WERI-Rb-1 (cell line): Measurements from ENCODE around the gene SPATA13.
"Not testable (repeated sequence)": the region's sequence is repeated elsewhere in the genome, so short reads cannot be mapped to it uniquely, and the experiment has no call there.

Experiments
- DNase-seq: peaks from one replicate; pipeline ENCODE4 v3.0.0-alpha.2; 2020
- H3K27ac ChIP-seq: fragments of 250-450 bp; sonication (Bioruptor Pico); 2 replicates; pipeline ENCODE4 v1.5.1; 2020; ENCODE audit warnings: mild to moderate bottlenecking, moderate library complexity
- H3K27me3 ChIP-seq: fragments of 250-450 bp; sonication (Bioruptor Pico); 2 replicates; pipeline ENCODE4 v1.5.1; 2021; ENCODE audit warnings: mild to moderate bottlenecking, low read depth, moderate library complexity; ENCODE audit not compliant: insufficient read depth, severe bottlenecking
- H3K36me3 ChIP-seq: fragments of 250-450 bp; sonication (Bioruptor Pico); 2 replicates; pipeline ENCODE4 v1.5.1; 2020; ENCODE audit warnings: mild to moderate bottlenecking, moderate library complexity
- H3K4me3 ChIP-seq: 2 replicates; pipeline ENCODE4 v1.5.1; 2011; ENCODE audit warnings: low read depth, mild to moderate bottlenecking, control low read depth, low read length
- H3K9me3 ChIP-seq: fragments of 250-450 bp; sonication (Bioruptor Pico); 2 replicates; pipeline ENCODE4 v1.5.1; 2021; ENCODE audit warnings: mild to moderate bottlenecking, moderate library complexity; ENCODE audit not compliant: severe bottlenecking
- TF ChIP-seq, protein P1 (sequence below): IDR thresholded peaks from 2 replicates; pipeline ENCODE4 v1.5.1; 2011; ENCODE audit warnings: low read depth, mild to moderate bottlenecking, control low read depth, inconsistent platforms, low read length

The SPATA13 gene

DNA sequence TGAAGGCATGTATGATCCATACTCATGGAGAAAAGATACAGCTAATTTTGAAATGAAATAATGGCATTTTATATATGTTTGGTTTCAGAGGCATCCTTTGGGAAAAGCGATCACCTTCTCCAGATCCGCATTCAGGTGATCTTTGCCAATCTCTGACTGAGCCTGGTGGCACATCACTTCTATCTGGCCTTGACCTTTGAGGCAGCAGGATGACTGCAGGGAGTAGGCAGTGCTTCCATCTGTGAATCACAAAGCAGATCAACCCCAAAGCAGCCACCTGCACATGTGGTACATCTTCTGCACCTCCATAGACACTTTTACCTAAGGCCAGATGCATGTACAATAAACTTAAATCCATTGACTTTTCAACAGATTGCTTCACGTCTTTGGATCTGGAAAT, 53.4 kb downstream of the SPATA13 start:
- no peak overlapping the region for H3K4me3 ChIP-seq
- H3K9me3 ChIP-seq, result no peaks in the 10 kb centered on the region
- H3K27ac ChIP-seq, result no peak overlapping the region
- no peaks in the 10 kb centered on the region for H3K36me3 ChIP-seq
- no peak for DNase-seq
- TF ChIP-seq, protein P1, sequence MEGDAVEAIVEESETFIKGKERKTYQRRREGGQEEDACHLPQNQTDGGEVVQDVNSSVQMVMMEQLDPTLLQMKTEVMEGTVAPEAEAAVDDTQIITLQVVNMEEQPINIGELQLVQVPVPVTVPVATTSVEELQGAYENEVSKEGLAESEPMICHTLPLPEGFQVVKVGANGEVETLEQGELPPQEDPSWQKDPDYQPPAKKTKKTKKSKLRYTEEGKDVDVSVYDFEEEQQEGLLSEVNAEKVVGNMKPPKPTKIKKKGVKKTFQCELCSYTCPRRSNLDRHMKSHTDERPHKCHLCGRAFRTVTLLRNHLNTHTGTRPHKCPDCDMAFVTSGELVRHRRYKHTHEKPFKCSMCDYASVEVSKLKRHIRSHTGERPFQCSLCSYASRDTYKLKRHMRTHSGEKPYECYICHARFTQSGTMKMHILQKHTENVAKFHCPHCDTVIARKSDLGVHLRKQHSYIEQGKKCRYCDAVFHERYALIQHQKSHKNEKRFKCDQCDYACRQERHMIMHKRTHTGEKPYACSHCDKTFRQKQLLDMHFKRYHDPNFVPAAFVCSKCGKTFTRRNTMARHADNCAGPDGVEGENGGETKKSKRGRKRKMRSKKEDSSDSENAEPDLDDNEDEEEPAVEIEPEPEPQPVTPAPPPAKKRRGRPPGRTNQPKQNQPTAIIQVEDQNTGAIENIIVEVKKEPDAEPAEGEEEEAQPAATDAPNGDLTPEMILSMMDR, result no peak
- no peaks in the 10 kb centered on the region for H3K27me3 ChIP-seq

DNA sequence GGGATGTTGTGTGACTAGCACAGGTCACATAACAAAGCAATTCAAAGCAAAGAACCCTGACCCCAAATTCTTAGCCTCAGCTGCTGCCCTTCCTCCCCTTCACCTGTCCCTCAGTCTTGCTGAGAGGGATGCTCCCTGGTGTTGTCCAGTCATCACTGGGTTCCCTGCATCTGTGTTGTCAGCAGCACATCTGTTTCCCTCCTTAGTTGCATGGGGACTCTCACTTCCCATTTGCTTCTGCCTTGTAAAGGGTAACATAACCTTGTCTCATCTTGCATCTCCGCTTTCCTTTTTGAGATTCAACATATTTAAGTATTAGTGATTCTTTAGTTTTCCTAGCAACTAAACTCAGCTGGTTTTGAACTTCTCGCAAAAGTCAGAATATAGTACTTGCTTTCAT, 54.0 kb downstream of the SPATA13 start:
- Histone ChIP-seq H3K4me3 (no peak overlapping the region), H3K36me3 (no peaks in the 10 kb centered on the region), H3K27me3 (no peaks in the 10 kb centered on the region), H3K9me3 (no peaks in the 10 kb centered on the region), H3K27ac (no peak overlapping the region)
- TF ChIP-seq, protein P1, result no peak
- no peak for DNase-seq

DNA sequence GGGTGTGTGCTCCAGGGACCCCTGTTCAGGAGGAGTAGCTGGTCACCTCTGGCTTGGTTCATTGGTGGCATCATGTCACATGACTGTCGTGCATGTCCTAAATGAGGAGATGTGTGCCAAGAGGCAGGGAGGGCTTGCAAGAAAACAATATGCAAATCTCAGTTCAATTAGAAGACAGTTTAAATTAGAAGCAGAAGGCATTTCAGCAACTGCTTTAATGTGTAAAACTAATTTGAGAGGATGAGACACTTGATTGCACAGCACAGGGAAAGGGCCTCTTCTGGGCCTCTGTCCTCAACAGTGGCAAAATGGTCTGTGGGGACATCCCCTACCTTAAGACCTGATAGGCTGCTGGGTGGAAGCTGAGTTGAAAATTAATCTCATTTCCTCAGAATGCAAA, 54.6 kb downstream of the SPATA13 start:
- Histone ChIP-seq H3K4me3 (no peak overlapping the region), H3K27ac (no peak overlapping the region), H3K27me3 (no peaks in the 10 kb centered on the region), H3K9me3 (no peaks in the 10 kb centered on the region), H3K36me3 (no peaks in the 10 kb centered on the region)
- TF ChIP-seq, protein P1, result no peak
- no peak for DNase-seq

DNA sequence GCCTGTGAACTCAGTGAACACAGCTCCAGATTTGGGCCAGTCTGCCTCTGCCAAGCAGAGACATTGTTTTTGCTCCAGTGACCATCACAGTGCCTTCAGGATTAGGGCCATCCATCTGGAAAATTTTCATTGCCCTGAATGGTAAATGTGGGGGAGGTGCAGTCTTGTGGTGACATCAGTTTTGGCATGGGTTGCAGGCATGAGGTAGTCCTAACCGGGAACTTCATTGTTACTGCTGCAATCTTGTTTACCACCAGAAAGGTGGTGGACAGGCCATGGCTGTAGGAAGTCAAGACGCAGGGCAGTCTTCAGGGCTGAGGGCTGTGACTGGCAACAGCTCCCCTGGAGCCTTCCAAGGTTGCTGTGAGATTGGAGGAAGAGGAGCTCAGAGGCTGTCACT, 55.2 kb downstream of the SPATA13 start:
- no peak for DNase-seq
- Histone ChIP-seq H3K4me3 (no peak overlapping the region), H3K9me3 (no peaks in the 10 kb centered on the region), H3K36me3 (no peaks in the 10 kb centered on the region), H3K27ac (no peak overlapping the region), H3K27me3 (no peaks in the 10 kb centered on the region)
- TF ChIP-seq, protein P1, result no peak

DNA sequence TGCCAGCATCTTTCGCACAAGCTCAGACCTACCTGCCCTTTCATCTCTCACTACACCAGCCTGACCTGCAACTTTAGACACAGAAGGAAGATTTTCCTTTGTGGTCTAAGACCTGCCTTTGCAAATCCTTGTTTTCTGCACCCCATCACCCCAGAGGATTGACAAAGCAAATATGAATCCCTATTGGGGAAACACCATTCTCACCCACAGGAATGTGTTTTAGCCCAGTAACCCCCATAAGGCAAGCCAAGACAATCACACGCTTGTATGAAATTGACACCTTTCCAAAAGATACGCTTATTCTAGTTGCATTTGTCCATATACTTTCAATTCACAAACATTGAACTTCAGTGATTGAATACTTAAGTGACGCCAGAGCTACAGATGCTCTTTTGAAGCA, 55.7 kb downstream of the SPATA13 start:
- Histone ChIP-seq H3K27ac (no peak overlapping the region), H3K9me3 (no peaks in the 10 kb centered on the region), H3K36me3 (no peaks in the 10 kb centered on the region), H3K4me3 (no peak overlapping the region), H3K27me3 (no peaks in the 10 kb centered on the region)
- no peak for DNase-seq
- TF ChIP-seq, protein P1, result no peak

DNA sequence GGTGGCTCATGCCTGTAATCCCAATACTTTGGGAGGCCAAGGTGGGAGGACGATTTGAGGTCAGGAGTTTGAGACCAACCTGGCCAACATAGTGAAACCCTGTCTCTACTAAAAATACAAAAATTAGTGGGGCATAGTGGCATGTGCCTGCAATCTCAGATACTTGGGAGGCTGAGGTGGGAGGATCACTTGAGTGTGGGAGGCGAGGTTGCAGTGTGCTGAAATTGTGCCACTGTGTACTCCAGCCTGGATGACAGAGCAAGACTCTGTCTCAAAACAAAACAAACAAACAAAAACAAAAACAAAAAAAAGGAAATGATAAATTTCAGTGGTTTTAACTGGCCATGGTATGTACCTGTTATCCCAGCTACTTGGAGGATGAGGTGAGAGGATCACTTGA, 56.3 kb downstream of the SPATA13 start:
- not testable (repeated sequence) for H3K9me3 ChIP-seq, H3K27me3 ChIP-seq, H3K27ac ChIP-seq, H3K36me3 ChIP-seq, DNase-seq, H3K4me3 ChIP-seq
